ENCODE measurements around the gene PACSIN2.
A peak's percentile ranks its signal among the peaks of the same experiment; 100 is the strongest.
"Not testable (repeated sequence)": the region's sequence is repeated elsewhere in the genome, so short reads cannot be mapped to it uniquely, and the experiment has no call there.

PACSIN2 gene

DNA sequence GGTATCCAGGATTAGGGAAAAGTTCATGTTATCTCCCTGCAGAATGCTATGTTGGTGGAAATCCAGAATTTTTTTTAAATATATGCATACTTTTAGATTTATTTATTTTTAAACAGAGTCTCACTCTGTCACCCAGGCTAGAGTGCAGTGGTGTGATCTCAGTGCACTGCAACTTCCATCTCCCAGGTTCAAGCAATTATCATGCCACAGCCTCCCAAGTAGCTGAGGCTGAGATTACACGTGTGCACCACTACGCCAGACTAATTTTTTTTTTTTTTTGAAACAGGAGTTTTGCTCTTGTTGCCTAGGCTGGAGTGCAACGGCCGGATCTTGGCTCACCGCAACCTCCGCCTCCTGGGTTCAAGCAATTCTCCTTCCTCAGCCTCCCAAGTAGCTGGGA lies 2.6 kb downstream of the PACSIN2 start:
- DNase-seq, result no peak

DNA sequence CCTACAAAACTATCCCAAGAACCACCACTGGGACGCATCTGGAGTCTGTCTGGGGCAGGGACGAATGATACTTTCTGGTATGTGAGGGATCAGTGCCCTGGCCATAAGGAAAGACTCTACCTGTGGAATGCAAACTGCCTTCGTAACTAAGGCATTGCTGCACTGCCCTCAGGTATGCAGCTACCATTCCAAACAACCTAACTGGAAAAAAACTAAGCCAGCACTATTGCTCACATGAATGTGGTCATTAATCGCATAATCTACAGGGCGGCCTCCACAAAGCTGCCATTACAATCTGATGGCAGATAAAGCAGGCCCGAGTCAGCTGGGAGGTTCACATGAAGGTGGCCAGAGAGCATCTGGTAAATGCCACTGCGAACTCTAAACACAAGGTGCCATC lies 3.9 kb downstream of the PACSIN2 start:
- no peak for DNase-seq

DNA sequence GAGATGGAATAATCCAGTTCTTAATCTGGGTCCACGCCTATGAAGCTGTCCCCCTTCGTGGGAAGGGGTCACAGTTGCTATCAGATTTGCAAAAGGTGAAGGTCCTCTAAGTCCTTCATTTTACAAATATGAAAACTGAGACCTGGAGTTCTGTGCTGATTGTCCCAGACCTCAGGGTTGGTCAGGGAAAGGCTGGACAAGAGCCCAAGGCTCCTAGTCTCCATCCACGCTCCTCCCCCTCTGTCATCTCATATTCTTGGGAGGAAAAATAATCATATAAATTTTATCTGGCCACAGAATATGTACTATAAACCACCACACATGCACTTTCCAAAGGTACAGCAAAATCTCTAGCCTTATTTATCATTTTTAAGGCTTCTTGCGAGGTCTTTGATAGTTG lies 5.5 kb downstream of the PACSIN2 start:
- no peak for DNase-seq

DNA sequence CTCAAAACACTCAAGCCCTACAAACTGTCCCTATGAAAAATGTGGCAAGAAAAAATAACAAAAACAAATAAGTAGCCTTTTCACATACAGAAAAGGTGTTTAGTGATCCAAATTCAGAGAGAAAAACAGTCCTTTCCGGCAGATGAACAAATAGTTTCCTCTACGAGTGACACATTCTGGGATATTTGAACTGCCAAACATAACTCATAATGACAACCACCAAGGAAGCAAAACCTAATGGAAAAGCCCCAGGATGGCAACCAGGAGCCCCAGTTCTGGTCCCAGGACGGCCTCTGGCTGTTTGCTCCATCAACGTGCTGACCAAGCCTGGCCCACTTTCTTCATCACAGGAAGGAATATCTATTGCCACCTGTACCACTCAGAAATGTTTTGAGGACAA lies 6.0 kb downstream of the PACSIN2 start:
- DNase-seq, result no peak

DNA sequence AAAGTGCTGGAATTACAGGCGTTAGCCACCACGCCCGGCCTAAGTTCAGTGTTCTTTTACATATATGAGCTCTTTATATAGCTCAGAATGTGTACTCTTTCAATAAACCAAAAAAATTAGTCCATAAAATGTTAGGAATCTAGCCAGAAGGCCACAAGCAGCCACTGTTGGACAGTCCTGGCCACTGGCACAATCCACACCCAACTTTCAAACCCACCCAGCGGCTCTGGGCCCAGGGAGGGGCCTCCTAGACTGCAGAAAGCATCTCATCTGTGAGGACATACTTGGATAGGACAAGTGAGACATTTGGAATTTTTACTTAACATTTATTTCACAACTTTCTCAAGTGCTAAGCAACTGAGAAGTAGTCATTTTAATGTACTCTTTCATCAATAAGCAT lies 6.4 kb downstream of the PACSIN2 start:
- DNase-seq, result no peak

DNA sequence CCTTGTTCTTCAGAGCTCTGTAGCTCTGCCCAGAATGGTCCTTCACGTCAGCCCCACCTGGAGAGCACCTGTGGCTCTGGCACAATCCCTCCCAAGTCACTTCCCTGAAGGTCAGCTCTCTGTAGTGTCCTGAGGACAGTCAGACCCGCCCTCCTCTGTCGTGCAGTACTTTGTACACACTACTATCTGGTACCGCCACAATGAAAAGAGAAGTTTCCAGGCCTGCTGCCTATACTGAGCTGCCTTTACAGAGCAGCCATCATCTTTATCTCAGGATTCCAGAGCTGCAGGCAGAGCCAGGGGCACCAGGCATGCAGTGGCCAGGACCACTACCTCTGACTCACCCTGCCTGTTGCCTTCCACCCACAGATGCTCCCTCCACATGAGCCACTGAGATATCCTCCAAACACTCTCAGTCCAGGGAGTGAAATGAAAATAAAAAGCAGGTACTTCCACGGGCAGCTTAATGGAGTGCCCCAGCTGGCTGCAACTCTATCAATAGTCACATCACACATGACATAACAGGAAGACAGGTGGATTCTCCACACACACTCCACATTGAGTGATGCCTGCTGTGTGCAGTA lies 7.3 kb downstream of the PACSIN2 start:
- no peak for DNase-seq

DNA sequence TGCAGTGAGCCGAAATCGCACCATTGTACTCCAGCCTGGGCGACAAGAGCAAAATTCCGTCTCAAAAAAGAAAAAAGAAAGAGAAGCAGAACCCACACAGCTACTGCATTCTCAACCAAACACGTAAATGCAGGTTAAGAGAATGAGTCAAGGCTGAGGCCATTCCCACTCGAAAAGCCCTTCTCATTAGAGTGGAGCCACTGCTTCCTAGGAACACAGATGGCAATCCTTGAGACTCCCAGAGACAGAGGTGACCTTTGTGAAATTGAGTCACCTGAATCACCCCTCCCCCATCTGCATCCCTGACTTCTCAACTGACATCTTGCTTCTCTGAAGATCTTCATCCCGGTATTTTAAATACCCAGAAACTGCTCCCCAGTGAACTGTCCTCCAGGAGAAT lies 8.2 kb downstream of the PACSIN2 start:
- DNase-seq, result no peak

DNA sequence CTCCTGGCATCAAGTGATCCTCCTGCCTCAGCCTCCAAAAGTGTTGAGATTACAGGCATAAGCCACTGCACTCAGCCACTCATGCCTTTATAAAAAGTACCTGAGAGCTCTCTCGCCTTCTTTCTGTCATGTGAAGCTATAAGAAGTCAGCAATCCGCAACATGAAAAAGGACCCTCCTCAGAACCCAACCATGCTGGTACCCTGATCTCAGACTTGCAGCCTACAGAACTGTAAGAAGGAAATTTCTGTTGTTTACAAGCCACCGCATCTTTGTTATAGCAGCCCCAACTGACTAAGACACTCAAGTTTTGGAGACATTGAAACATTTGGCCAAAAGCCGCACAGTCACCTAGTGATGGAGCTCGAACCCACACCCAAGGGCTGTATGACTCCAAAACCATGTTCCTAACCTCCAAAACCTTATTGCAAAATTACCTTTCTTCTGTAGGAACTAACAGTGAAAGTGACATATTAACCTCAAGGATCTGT lies 8.9 kb downstream of the PACSIN2 start:
- DNase-seq, result no peak

DNA sequence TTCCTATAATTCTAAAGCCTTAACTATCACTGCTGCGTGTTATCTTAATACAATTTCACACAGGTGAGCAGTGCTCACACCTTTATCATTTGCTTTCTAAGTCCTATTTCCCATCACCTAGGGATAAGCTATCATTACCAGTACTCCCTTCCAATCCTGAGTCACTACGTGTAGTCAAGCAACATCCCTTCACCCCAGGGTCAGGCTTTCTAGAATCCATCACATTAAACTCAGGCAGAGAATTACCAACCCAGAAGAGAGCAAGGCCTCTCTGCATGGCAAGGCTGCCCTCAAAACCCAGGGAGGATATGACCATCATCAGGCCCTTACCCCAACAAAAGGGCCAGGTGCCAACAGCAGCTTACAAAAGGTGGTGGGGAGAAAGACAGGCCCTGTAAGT lies 9.8 kb downstream of the PACSIN2 start:
- no peak for DNase-seq

DNA sequence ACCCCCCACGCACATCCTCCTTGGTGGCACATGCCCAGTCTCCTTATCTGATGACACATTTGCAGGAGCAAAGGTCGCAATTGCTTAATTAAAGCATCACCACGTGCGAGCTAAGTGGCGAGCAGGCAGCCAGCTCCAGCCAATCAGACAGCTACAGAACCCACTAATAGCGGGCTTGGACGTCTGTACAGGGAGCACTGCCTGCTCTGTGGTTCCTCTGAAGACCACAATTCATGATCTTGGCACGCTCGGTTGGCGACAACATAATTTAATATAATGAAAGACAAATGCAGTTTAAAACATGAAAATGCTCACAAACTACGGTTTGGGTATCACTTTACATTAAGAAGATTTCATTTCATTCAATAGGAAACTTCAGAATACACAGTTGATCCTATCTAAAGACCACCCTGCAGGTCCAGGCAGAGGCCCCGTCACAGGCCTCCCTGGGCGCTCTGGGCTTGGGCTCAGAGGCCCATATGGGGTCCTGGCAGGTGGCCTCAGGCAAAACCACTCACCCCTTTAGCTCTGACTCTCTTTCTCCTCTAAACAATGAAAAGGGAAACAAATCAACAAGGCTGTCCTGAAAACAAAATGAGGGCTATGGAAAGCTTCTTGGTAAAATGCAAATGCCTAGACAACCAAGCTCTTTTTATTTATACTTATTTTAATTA lies 10.4 kb downstream of the PACSIN2 start:
- no peak for DNase-seq

DNA sequence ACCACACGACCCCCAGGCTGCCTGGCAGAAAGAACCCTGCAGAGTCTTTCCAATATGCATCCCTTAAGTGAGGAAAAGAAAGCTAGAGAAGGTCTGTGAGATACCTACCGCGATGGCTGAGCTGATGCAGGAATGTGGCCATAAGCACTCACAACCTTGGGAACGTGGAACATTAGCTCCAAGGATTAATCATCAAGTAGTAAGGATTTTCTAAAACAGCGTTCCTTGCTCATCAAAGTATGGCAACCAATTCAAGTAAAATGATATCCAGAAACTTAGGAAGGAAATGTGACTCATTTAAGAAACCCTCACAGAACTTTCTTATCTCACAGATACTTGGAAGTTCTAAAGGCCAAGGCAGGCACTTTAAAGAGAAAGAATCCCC lies 12.8 kb downstream of the PACSIN2 start:
- no peak for DNase-seq

DNA sequence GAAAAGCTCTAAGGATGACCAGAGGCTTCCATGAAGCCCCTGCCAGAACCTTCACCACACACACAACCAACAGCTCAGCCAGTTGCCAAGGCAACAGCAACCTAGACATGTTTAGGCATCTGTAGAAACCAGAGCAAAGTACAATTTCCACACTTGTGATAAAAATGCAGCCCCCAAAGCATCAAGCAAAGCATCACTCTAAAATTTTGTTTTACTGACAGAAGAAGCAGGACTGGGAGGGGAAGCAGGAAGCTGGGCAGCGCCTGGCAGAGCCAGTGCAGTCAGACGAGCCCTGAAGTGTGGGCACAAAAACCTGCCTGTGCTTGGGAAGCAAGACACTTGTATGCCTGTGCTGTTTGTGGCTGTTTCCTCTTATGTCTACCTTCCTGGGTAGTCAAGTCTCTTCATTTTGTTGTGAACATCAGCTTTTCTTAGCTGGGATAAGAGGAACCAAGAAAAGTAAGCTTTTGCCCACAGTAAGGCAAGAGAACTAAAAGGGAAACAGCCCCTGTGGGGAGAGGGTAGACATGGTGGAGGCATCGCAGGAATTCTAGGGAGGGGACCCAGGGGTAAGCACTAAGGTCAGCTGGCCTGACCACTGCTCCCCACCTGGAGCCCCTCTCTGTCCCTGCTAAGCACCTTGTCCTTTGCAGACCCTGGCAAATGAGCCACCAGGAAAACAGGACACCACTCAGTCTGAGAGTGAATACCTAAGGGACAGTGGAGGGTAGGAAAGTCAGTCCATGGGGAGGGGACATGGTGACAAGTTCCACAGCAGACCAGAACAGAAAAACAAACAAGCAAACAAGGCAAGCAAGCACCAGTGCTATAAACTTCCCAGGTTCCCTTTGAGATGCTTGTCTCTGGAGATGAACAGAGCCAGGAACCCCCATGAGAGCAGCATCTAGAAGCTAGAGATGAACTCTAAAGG lies 13.4 kb downstream of the PACSIN2 start:
- DNase-seq, result peak in 16 of 51 donors; percentile 10 to 41 (median 20)

DNA sequence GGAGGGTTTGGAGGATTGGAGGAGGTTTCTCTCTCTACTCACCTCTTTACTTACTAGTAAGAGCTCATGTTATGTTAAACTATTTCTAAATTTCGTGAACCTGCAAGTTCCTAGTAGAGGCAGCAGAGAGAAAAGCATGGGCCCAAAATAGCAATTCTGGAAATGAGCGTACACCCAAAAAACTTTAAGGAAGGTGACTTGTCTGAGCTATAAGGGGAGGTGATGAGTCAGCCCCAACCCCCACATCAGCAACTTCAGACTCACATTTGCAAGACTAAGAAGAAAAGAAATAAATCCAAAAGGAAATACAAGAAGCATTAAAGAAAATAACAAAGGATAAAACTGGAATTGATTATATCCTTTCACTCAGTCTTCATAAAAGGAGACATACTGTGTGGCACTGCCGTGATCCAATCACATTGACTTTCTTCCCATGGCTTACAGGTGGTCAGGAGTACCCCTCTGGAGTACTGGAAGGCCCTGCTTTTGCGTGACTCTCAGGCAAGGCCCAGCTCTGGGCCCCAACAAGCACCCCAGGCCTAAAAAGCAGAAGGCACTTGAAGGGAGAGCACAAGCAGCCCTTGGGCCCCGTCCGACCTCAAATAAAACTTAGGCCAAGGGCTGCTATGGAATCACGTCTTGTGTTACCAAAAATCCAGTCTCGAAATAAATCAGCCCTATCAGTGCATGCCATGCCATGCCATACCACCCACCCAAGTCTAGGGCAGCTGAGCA lies 14.3 kb downstream of the PACSIN2 start:
- DNase-seq, result peak in 2 of 51 donors; percentile 18 to 42

DNA sequence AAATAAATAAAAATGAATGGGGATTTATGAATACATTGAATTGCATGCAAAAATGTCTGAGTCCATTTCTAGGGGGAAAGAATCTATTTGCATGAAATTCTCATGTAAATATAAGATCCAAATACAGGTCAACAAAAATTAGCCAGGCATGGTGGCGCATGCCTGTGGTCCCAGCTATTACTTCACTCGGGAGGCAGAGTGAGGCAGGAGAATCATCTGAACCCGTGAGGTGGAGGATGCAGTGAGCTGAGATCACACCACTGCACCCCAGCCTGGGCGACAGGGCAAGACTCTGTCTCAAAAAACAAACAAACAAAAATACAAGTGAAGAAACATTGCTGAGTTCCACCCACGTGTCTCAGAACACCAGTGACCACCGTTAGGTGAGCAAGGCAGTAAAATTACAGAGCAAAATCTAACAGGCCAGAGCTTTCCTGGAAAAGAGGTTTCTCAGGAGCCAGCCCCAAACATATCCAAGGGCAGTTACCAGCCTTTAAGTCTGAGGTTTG lies 17.3 kb downstream of the PACSIN2 start:
- no peak for DNase-seq

DNA sequence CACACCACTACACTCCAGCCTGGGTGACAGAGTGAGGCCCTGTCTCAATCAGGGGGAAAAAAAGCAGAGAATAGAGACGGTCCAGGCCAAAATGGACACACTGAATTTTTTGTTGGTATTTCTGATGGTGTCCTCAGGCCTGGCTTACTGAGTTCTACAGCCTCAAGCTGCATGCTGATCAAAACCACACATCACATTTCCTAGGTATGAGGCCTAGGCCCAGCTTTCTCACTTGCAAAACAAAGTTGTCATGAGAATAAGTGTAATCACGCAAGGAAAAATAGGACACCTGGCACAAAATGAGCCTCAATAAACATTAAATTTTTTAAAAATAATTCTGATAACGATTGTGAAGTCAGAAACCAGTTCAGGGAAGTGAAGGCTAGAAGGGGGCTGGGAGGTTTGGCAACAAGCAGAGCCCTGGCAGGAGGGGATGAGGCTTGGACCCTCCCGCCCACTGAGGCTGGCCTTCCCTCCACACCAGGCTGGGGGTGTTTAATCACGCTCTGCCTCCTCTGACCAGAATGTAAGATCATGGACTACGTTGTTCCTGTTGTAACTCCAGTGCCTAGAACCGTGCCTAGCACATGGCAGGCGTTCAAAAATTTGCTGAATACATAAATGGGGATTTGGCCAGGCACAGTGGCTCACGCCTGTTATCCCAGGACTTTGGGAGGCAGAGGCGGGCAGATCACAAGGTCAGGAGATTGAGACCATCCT lies 18.1 kb downstream of the PACSIN2 start:
- DNase-seq, result no peak

DNA sequence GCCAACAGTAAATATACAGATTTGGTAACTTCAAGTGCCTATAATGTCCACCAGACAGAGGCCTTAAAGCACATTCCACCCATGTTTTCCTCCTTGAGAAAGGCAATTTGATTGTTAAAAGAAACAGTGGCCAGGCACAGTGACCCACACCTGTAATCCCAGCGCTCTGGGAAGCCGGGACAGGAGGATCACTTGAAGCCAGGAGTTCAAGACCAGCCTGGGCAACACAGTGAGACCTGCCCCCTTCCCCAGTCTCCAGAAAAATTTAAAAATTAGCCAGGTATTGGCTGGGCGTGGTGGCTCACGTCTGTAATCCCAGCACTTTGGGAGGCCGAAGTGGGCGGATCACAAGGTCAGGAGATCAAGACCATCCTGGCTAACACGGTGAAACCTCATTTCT lies 19.3 kb downstream of the PACSIN2 start:
- DNase-seq, result not testable (repeated sequence)

DNA sequence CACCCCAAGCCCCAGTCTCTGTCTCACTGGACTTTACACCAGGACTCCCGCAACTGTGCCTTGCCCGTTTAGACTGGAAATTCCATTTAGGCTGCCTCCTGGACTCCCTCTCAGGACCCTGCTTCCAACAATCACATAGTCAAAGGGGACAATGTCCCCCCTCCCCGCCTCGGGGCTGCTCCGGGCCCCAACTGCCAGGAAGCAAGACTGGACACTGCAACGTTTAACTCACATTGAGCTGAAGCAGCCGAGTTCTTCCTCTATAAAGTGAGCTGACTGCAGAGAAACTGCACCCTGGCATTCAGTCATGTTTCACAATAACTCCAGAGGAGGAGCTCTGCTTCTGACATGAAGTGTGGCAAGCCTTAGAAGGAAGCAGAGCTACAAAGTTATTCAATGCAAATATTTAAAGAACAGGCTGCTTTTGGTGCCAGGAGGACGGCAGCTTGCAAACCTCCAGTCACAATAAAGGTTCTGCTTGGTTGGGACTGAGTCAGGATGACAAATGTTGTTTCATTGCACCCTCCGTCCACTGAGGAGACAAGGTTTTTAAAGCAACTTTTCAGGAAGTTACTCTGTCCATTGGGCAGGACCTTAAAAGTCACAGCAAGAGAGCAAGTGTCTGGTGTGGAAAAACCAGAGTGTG lies 19.9 kb downstream of the PACSIN2 start:
- DNase-seq, result peak in 4 of 51 donors; percentile 17 to 37 (median 24)

DNA sequence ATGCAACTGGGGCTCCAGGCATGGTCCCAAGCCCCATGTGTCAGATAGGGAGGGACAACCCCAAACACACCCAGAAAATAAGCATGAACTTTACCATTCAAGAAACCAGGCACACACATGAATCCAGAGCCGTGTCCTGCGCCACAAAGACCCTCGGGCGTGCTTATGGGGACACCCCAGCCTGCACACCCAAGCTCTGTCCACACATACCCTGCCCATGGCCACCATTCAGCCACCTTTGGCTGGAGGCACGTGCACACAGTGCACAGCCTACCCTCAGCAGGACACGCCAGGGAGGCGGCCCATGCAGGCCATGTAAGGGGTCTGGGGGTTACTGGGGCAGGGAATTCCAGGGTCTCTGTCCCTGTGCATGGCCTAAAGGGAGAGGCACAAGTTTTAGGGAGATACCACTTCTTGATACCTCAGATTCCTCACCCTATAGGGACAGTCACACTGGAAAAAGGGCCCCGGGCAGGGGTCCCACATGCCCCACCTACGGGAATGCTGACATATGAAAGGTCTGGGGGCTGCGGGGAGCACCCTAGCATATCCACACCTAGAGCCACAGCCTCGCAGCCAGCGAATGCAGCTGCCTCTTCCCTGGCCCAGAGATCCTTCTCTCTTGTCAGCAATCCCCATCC lies 20.6 kb downstream of the PACSIN2 start:
- no peak for DNase-seq

DNA sequence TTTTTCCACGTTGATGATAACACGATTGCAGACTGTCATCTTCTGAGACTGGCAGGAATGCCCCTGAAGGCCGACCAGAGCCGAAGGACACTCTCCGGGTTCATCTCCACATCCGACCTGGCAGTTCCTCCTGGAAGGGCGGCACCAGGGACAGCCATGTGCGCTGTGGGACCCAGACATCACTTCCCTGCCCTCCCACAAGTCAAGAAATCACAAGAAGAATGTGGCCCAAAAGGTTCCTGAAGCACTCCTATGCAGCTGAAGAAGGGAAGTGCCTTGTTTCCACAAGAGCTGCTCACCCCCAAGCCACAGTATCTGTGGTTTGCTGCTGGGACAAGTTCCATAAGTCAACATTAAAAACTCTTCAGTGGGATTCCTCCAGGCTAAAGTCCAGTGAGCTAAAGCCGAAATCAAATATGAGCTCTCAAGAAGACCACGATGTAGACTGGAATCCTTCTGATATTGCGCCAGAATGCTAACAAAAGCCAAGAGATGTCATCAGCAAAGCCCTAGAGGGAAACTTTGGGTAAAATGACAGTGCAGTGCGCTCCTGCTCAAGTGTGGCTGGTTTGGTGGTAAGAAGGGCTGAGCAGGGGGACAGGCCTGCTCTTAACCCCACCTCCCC lies 21.2 kb downstream of the PACSIN2 start:
- DNase-seq, result no peak
